H9 (cell line): ENCODE data around the gene B4GALNT4. TPM values are rescaled to one million over a fixed set of nuclear protein-coding genes. Genes with fewer than 3 reads are reported as not detected.

Experiments
- DNase-seq: peaks from one replicate; pipeline ENCODE4 v3.0.0-alpha.2; 2017
- H2AFZ ChIP-seq: one replicate; pipeline ENCODE4 v1.6.1; 2013; ENCODE audit warnings: mild to moderate bottlenecking, low read length, control low read depth, moderate library complexity
- H2AK5ac ChIP-seq: 2 replicates; pipeline ENCODE4 v1.6.1; 2013; ENCODE audit warnings: low read length, control low read depth, mixed read lengths; ENCODE audit not compliant: insufficient read length
- H2BK120ac ChIP-seq: one replicate; pipeline ENCODE4 v1.6.1; 2013; ENCODE audit warnings: low read depth, mild to moderate bottlenecking, low read length, control low read depth, inconsistent platforms; ENCODE audit not compliant: poor library complexity, severe bottlenecking
- H2BK12ac ChIP-seq: 2 replicates; pipeline ENCODE4 v1.6.1; 2013; ENCODE audit warnings: low read length, control low read depth, mixed read lengths, low read depth; ENCODE audit not compliant: insufficient read length
- H2BK15ac ChIP-seq: 2 replicates; pipeline ENCODE4 v1.6.1; 2013; ENCODE audit warnings: low read depth, low read length, control low read depth
- H2BK20ac ChIP-seq: one replicate; pipeline ENCODE4 v1.6.1; 2013; ENCODE audit warnings: low read depth, mild to moderate bottlenecking, low read length, control low read depth, inconsistent platforms; ENCODE audit not compliant: poor library complexity, severe bottlenecking
- H2BK5ac ChIP-seq: 2 replicates; pipeline ENCODE4 v1.6.1; 2013; ENCODE audit warnings: low read length, control low read depth, mixed read lengths; ENCODE audit not compliant: insufficient read length
- H3K14ac ChIP-seq: 2 replicates; pipeline ENCODE4 v1.6.1; 2013; ENCODE audit warnings: low read length, control low read depth; ENCODE audit not compliant: insufficient read depth
- H3K18ac ChIP-seq: 2 replicates; pipeline ENCODE4 v1.6.1; 2013; ENCODE audit warnings: low read depth, mild to moderate bottlenecking, mixed read lengths, low read length, control low read depth; ENCODE audit not compliant: insufficient read length
- H3K23ac ChIP-seq: 2 replicates; pipeline ENCODE4 v1.6.1; 2013; ENCODE audit warnings: low read length, control low read depth, mixed read lengths, low read depth; ENCODE audit not compliant: insufficient read length
- H3K23me2 ChIP-seq: 2 replicates; pipeline ENCODE4 v1.6.1; 2013; ENCODE audit warnings: low read depth, mild to moderate bottlenecking, mixed read lengths, low read length, control low read depth; ENCODE audit not compliant: insufficient read length, poor library complexity, severe bottlenecking
- H3K27ac ChIP-seq: 2 replicates; pipeline ENCODE4 v1.5.1; 2013; ENCODE audit warnings: low read length, control low read depth, mixed read lengths, low read depth; ENCODE audit not compliant: insufficient read length
- H3K27me3 ChIP-seq: 2 replicates; pipeline ENCODE4 v1.6.1; 2013; ENCODE audit warnings: low read length, control low read depth, inconsistent platforms; ENCODE audit not compliant: insufficient read depth
- H3K4ac ChIP-seq: 2 replicates; pipeline ENCODE4 v1.6.1; 2013; ENCODE audit warnings: low read depth, mild to moderate bottlenecking, control low read depth, inconsistent platforms, low read length, moderate library complexity
- H3K4me1 ChIP-seq: 2 replicates; pipeline ENCODE4 v1.6.1; 2013; ENCODE audit warnings: low read length, control low read depth, inconsistent platforms; ENCODE audit not compliant: insufficient read depth
- H3K4me2 ChIP-seq: 2 replicates; pipeline ENCODE4 v1.6.1; 2013; ENCODE audit warnings: low read length, control low read depth, mixed read lengths; ENCODE audit not compliant: insufficient read length, insufficient read depth
- H3K56ac ChIP-seq: 2 replicates; pipeline ENCODE4 v1.6.1; 2013; ENCODE audit warnings: low read depth, mild to moderate bottlenecking, mixed read lengths, low read length, control low read depth; ENCODE audit not compliant: insufficient read length
- H3K79me1 ChIP-seq: 2 replicates; pipeline ENCODE4 v1.6.1; 2013; ENCODE audit warnings: low read depth, mild to moderate bottlenecking, moderate library complexity, low read length, control low read depth, inconsistent platforms; ENCODE audit not compliant: insufficient read depth, poor library complexity, severe bottlenecking
- H3K79me2 ChIP-seq: 2 replicates; pipeline ENCODE4 v1.6.1; 2013; ENCODE audit warnings: low read length, control low read depth, inconsistent platforms; ENCODE audit not compliant: insufficient read depth
- H3K9ac ChIP-seq: 2 replicates; pipeline ENCODE4 v1.6.1; 2013; ENCODE audit warnings: low read length, control low read depth, mixed read lengths; ENCODE audit not compliant: insufficient read length; ENCODE audit errors: extremely low read depth
- H3K9me3 ChIP-seq: one replicate; pipeline ENCODE4 v1.6.1; 2013; ENCODE audit warnings: low read depth, low read length, inconsistent platforms; ENCODE audit not compliant: control insufficient read depth
- H3T11ph ChIP-seq: one replicate; pipeline ENCODE4 v1.6.1; 2013; ENCODE audit warnings: mild to moderate bottlenecking, low read length, control low read depth, inconsistent platforms
- H4K20me1 ChIP-seq: one replicate; pipeline ENCODE4 v1.6.1; 2013; ENCODE audit not compliant: control insufficient read depth, insufficient read length, insufficient read depth
- H4K5ac ChIP-seq: 2 replicates; pipeline ENCODE4 v1.6.1; 2013; ENCODE audit warnings: low read depth, mild to moderate bottlenecking, mixed read lengths, low read length, control low read depth; ENCODE audit not compliant: insufficient read length
- H4K8ac ChIP-seq: replicated peaks from 2 replicates; pipeline ENCODE4 v1.6.1; 2013; ENCODE audit warnings: low read length, control low read depth, mixed read lengths, low read depth; ENCODE audit not compliant: insufficient read length
- H4K91ac ChIP-seq: 2 replicates; pipeline ENCODE4 v1.6.1; 2013; ENCODE audit warnings: low read depth, mild to moderate bottlenecking, moderate library complexity, mixed read lengths, low read length, control low read depth; ENCODE audit not compliant: insufficient read length
- H3K27ac Mint-ChIP-seq, 3 experiments: 2 replicates in 2 of 3; 3 replicates in 1 of 3; pipeline ENCODE4 v1.8.0; 2020 to 2021; ENCODE audit warnings: mixed read lengths in 3 of 3, mild to moderate bottlenecking in 1 of 3, moderate library complexity in 1 of 3
- H3K27me3 Mint-ChIP-seq: 2 replicates; pipeline ENCODE4 v1.8.0; 2021; ENCODE audit warnings: low read depth, mild to moderate bottlenecking, moderate library complexity, mixed read lengths
- H3K36me3 Mint-ChIP-seq, 3 experiments: 2 replicates in 2 of 3; 3 replicates in 1 of 3; pipeline ENCODE4 v1.8.0; 2020 to 2021; ENCODE audit warnings: low read depth in 3 of 3, mixed read lengths in 3 of 3; ENCODE audit not compliant: insufficient read depth in 1 of 3
- H3K4me1 Mint-ChIP-seq, 2 experiments: 2 replicates each; pipeline ENCODE4 v1.8.0; 2020; ENCODE audit warnings: mixed read lengths in 2 of 2
- H3K4me3 Mint-ChIP-seq, 2 experiments: 2 replicates in 1 of 2; 3 replicates in 1 of 2; pipeline ENCODE4 v1.8.0; 2020 to 2021; ENCODE audit warnings: mild to moderate bottlenecking in 2 of 2, mixed read lengths in 2 of 2, moderate library complexity in 1 of 2
- H3K9me3 Mint-ChIP-seq, 2 experiments: 2 replicates in 1 of 2; 3 replicates in 1 of 2; pipeline ENCODE4 v1.8.0; 2020; ENCODE audit warnings: mild to moderate bottlenecking in 2 of 2, mixed read lengths in 2 of 2, moderate library complexity in 1 of 2
- WGBS: extraction: QIAGEN DNeasy Blood & Tissue Kit; methylation state at CpG from one replicate; pipeline ENCODE4 v1.1.7; 2013; ENCODE audit warnings: missing lambda C conversion rate, low lambda C conversion rate, mixed read lengths; ENCODE audit not compliant: insufficient read length; ENCODE audit errors: extremely low coverage; 5-methylcytosine and 5-hydroxymethylcytosine counted together
- total RNA-seq: library from RNA; stranded (reverse); gene quantifications from 2 replicates; pipeline ENCODE4 v1.2.1, GENCODE V29; 2021
- TF ChIP-seq, protein P1 (sequence below): fragments of 200-600 bp; sonication (generic); conservative IDR thresholded peaks from 3 replicates; pipeline ENCODE4 v1.8.0; 2021; ENCODE audit warnings: antibody characterized with exemption, mild to moderate bottlenecking

B4GALNT4 gene
- total RNA-seq, 1 experiment from 2014 or later: 105 TPM

DNA sequence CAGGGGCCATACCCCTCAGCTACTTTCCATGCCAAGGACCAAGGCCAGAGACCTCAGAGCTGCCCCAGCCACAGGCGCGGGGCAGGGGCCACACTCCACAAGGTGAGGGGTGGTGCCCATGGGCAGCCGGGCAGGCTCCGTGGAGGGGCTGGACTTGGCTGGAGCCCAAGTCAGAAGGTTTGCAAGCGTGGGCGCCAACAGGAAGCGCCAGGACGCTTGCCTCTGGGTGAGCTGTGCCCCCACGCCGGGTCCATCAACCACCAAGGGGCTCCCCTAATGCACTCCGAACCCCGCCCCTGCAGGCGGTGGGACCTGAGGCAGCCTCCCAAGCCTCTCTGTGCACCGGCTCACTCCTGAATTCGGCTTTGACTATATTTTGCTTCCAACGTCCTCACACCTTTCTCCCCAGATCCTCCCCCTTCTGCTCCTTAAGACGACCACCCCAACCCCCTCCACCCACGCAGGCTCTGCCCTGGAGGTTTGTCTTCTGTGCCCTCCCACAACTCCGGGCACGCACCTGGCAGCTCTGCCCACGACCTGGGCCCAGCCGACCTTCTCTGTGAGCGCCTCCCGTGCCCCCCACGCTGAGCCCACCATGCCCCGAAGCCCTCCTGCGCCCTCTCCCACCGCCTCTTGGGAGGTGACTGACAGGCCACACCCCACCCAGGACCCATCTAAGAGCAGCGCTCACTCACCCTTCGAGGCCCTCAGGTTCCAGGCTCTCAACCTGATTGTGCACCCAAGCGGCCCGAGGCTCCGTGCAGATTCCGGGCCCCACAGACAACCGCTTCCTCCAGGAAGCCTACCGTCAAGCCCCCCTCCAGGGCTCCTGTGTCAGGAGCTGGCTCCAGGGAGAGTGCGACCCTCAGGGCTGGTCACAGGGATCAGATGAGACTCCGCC is 22.1 kb downstream of the B4GALNT4 start:
- Histone ChIP-seq H3K9ac (no peak overlapping the region), H2BK15ac (no peak overlapping the region), H2BK120ac (no peak overlapping the region), H3K9me3 (peaks cover 7% of the 10 kb centered on the region), H3K4ac (no peak overlapping the region), H4K8ac (no peak overlapping the region), H3K27ac (no peak overlapping the region), H3K4me1 (no peaks in the 10 kb centered on the region; the same call in 1 of the 2 replicates), H3K18ac (no peak overlapping the region), H4K20me1 (peaks cover 2% of the 10 kb centered on the region), H2BK5ac (no peak overlapping the region), H2BK20ac (no peak overlapping the region), H3K4me2 (no peak overlapping the region), H4K5ac (no peak overlapping the region), H3K56ac (no peak overlapping the region), H3K27me3 (no peaks in the 10 kb centered on the region; the same call in 1 of the 2 replicates), H3K23ac (no peak overlapping the region), H2BK12ac (no peak overlapping the region), H2AFZ (no peak overlapping the region), H3K23me2 (no peaks in the 10 kb centered on the region), H2AK5ac (no peak overlapping the region), H3K79me1 (no peaks in the 10 kb centered on the region), H3K79me2 (no peaks in the 10 kb centered on the region), H3T11ph (no peak overlapping the region), H3K14ac (no peak overlapping the region), H4K91ac (no peak overlapping the region)
- peaks cover 9% of the 10 kb centered on the region in 2 experiments for H3K9me3 Mint-ChIP-seq
- H3K36me3 Mint-ChIP-seq: peaks cover 0 to 4% (median 2%) of the 10 kb centered on the region in 3 experiments; a peak in 4 of 7 replicates
- TF ChIP-seq, protein P1, sequence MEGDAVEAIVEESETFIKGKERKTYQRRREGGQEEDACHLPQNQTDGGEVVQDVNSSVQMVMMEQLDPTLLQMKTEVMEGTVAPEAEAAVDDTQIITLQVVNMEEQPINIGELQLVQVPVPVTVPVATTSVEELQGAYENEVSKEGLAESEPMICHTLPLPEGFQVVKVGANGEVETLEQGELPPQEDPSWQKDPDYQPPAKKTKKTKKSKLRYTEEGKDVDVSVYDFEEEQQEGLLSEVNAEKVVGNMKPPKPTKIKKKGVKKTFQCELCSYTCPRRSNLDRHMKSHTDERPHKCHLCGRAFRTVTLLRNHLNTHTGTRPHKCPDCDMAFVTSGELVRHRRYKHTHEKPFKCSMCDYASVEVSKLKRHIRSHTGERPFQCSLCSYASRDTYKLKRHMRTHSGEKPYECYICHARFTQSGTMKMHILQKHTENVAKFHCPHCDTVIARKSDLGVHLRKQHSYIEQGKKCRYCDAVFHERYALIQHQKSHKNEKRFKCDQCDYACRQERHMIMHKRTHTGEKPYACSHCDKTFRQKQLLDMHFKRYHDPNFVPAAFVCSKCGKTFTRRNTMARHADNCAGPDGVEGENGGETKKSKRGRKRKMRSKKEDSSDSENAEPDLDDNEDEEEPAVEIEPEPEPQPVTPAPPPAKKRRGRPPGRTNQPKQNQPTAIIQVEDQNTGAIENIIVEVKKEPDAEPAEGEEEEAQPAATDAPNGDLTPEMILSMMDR: no peak
- H3K27ac Mint-ChIP-seq: no peak overlapping the region
- H3K4me3 Mint-ChIP-seq: no peak overlapping the region
- DNase-seq: no peak
- H3K4me1 Mint-ChIP-seq: peaks cover 4 to 13% of the 10 kb centered on the region in 2 experiments
- WGBS: no CpG with 5 or more reads among the region's 38 CpGs
- peaks cover 14% of the 10 kb centered on the region for H3K27me3 Mint-ChIP-seq
